NCI-H146 (cell line): ENCODE data around the gene DMXL2.
"Not testable (repeated sequence)": the region's sequence is repeated elsewhere in the genome, so short reads cannot be mapped to it uniquely, and the experiment has no call there.

Experiments
- DNase-seq: peaks from one replicate; lab custom pipeline; 2025; lab: John Stamatoyannopoulos, UW

The DMXL2 gene

DNA sequence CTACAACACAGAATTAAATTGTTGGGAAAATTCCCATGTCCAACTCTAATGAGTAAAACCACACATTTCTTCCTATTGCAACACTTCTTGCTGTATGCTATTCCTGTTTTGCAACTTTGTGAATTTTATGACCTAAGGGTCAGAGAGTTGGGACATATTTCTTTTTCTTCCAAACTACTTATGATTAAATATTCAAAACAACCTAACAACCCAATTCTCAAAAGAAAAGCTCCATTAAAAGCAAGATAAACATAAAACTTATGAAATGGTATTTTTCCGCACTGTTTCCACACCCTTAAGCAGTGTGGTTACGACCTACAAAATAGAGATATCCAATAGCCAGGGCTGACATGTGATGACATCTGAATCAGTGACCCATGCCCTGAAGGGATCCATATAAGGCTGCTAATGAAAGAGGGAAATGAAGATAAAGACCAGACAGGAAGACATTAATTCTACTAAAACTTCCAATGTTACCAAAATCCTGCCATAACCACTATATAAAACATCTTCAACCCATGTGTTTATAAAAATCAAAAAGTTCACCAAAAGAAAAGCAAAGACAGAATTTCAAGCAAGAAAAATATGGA lies 45.6 kb downstream of the DMXL2 start:
- no peak for DNase-seq

GRCh38 chr15:51576286-51576850 lies 46.2 kb downstream of the DMXL2 start:
- DNase-seq: no peak

- no peak for DNase-seq
Measured at GRCh38 chr15:51575775-51576174, 46.8 kb downstream of the DMXL2 start.

DNA sequence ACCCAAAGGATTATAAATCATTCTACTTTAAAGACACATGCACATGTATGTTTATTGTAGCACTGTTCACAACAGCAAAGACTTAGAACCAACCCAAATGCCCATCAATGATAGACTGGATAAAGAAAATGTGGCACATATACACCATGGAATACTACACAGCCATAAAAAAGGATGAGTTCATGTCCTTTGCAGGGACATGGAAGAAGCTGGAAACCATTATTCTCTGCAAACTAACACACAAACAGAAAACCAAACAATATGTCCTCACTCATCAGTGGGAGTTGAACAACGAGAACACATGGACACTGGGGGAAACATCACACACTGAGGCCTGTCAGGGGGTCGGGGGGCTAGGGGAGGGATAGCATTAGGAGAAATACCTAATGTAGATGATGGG lies 49.2 kb downstream of the DMXL2 start:
- DNase-seq: not testable (repeated sequence)

GRCh38 chr15:51568939-51569784 lies 53.4 kb downstream of the DMXL2 start:
- not testable (repeated sequence) for DNase-seq

DNA sequence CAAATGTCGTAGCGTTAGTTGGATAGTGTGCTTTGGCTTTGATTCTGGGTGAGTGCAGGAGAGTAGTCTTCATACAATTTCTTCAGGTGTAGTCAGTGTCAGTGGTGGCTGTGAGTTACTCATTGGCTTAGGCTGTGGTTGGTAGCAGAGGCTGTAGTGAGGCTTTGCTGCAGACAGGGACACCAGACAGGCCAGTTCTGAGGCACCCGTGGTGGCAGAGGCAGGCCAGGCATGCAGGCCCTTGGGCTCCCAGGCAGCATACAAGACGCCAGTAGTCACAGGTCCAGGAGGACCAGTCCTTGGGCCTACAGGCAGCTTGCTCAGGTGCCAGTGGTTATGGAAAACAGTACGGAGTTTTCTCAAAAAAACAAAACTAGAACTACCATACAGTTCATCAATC lies 61.3 kb downstream of the DMXL2 start:
- no peak for DNase-seq

DNA sequence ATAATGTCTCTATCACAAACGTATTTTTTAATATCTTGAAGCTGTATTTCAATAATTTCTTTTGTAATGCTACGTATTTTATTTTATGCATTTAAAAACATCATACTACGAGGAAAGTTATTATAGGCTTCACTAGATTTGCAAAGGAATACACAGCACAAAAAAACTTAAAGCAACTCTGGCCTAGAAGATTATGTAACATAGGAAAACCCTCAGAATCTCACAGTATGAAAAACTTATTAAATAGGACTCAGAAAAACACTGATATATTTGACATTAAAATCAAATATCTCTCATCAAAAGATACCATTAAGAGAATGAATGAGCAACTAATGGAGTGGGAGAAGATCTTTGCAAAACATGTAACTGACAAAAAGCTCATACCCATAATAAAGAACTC lies 63.7 kb downstream of the DMXL2 start:
- no peak for DNase-seq

- DNase-seq: no peak
Measured at GRCh38 chr15:51558411-51558810, 64.2 kb downstream of the DMXL2 start.

DNA sequence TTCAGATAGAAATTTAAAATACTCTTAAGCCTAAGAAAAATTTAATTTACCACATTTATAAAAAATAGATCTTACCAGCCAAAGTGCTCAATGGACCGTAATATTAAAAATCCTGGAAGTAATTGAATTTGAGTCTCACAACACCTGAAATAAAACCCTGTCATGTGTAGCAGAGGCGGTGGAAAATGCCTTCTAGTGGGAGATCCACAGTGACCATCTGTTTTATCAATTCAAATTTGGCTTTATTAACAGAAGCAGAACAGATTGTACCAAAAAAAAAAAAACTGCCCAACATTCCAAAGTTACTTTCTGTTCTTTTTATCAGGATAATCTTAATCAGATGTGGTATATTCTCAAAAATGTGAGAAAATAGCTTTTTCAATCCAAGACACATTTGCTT lies 71.7 kb downstream of the DMXL2 start:
- no peak for DNase-seq

- DNase-seq: no peak
Measured at GRCh38 chr15:51547656-51548055, 74.9 kb downstream of the DMXL2 start.

GRCh38 chr15:51536965-51537574 lies 85.5 kb downstream of the DMXL2 start:
- DNase-seq: no peak

GRCh38 chr15:51533672-51534398 lies 88.7 kb downstream of the DMXL2 start:
- DNase-seq: no peak

DNA sequence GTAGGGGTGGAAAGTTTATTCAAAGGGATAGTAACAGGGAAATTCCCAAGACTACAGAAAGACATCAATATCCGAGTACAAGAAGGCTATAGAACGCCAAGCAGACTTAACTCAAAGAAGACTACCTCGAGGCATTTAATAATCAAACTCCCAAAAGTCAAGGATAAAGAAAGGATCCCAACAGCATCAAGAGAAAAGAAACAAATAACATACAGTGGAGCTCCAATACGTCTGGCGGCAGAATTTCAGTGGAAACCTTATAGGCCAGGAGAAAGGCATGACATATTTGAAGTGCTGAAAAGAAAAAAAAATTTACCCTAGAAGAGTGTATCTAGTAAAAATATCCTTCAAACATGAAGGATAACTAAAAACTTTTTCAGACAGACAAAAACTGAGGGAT lies 95.6 kb downstream of the DMXL2 start:
- no peak for DNase-seq

- DNase-seq: no peak
Measured at GRCh38 chr15:51524376-51524775, 98.2 kb downstream of the DMXL2 start.

DNA sequence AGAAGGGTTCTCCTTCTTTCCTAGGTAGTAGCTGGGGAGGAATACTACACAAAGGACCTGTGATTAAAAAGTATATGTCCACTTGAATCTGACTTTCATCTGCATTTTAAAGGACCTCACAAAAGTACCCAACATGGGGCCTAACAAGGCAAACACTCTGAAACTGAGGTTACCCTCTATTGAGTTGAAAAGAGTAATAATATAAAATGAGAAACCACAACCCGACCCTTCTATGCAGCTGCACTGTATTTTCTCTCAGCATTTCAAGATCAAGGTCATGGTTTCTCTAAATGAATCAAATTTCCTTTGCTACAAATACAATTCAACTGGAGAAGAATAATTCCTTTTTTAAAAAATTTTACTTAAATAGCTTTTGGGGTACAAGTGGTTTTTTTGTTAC lies 106.3 kb downstream of the DMXL2 start:
- DNase-seq: no peak

DNA sequence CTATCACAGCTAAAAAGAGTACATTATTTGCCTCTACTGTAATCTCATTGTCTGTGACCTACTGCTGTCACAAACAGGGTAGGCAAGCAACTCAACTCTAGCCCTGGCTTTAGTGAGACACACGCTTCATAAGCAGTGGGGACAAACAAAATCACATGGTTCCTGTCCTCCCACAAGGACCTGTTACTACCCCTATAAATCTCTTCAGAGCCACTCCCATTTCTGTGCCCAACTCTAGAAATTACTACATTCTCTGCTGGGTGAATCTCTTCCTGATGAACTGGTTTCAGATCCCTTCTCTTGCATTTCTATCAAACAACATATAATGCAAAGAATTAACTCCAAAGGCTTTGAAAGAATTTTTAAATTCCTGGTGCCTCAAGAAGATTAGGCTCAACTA lies 117.3 kb downstream of the DMXL2 start:
- DNase-seq: no peak

DNA sequence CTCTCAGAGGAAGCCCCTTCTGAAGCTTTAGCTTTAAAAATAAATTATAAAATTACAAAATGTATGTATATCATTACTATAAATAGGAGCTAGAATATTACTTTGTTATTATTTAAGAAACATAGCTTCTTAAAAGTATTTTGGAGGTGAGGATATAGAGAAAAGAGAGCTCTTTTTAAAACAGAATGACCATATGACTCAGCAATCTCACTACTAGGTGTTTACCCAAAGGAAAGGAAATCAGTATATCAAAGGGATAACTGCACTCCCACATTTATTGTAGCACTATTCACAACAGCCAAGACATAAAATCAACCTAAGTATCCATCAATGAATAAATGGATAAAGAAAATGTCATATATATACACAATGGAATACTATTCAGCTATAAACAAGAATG lies 119.6 kb downstream of the DMXL2 start:
- no peak for DNase-seq

DNA sequence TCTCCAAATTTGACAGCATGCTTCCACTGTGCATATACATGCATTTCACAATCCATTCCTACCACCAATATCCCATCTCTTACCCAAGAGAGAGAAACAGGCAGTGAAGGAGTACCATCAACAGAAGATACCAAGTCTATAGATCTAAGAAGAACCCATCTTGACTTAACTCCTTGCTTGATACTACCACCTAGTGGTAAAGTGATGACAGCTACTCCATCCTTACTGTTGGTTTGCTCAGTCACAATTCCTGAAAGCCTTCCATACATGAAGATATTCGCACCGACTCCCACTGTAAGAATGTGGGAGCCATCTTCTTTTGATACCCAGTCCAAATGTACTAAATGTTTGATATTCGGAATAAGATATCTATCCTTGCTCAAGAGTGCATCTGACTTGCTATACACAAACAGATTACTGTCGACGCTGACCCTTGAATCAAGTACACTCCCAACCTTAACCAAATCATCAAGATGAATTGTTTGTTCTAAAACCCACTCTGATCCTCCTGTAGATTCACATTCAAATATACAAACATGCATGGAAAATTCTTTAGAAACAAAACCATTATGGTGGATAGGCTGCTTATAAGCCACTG lies 123.1 kb downstream of the DMXL2 start:
- peak; percentile 18 for DNase-seq

GRCh38 chr15:51497806-51498205 lies 124.8 kb downstream of the DMXL2 start:
- DNase-seq: no peak

GRCh38 chr15:51496246-51496645 lies 126.3 kb downstream of the DMXL2 start:
- no peak for DNase-seq

DNA sequence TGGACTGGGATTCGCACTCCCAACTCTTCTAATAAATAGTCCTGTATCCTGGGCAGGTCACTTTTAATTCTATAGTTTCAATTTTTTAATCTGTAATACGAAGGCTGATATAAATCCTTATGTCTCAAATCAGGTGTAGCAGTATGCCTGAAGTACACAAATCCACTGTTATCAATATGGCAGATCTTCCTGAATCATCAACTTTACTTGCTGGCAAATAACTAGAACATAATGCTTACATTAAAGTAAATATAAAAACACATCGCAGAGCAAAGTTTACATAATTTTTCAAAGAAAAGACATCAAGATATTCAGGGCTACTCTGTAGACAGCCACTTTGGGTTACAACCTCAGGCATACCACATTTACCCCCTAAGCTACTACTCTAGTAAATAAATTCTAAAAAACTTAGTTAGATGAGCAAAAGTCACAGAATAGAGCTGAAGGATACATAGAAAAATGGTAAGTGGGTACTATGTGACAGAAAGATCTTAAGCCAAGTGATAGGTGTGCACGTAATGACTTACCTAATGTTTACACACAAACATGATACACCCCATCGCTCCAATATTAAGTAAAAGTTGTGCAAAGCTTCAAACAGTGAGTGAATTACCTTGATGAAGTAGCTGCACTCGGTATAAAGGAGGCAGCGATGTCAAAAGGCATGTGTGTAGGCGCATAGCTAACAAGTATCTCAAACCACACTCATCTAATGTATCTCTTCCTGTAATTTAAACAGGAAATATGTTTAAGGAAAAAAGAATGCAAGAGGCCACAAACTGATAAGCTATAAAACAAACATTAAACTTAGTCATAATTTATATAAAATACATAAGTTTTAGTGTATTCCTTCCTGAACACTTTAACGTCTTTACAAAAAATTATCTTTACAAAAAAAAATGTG lies 127.9 kb downstream of the DMXL2 start:
- no peak for DNase-seq
